Upper lobe of right lung (tissue), 1 donor: ENCODE measurements around the gene REG3A. TPM values are rescaled to one million over a fixed set of nuclear protein-coding genes. Genes with fewer than 3 reads are reported as not detected.

Experiments used
- ATAC-seq: fragments of 200-7000 bp; cut with Tn5 transposase; one replicate; pipeline ENCODE4 v1.9.1; 2020; ENCODE audit warnings: mild to moderate bottlenecking, moderate library complexity
- DNase-seq: peaks from one replicate; pipeline ENCODE4 v3.0.0-alpha.2; 2020
- H3K27ac ChIP-seq: fragments of 200-600 bp; one replicate; pipeline ENCODE4 v1.8.0; 2022
- H3K27me3 ChIP-seq: fragments of 200-600 bp; one replicate; pipeline ENCODE4 v1.8.0; 2022; ENCODE audit warnings: mild to moderate bottlenecking
- H3K36me3 ChIP-seq: fragments of 200-600 bp; one replicate; pipeline ENCODE4 v1.8.0; 2022
- H3K4me1 ChIP-seq: fragments of 200-600 bp; one replicate; pipeline ENCODE4 v1.8.0; 2022
- H3K4me3 ChIP-seq: fragments of 200-600 bp; one replicate; pipeline ENCODE4 v1.8.0; 2022; ENCODE audit warnings: mild to moderate bottlenecking
- H3K9me3 ChIP-seq: fragments of 200-600 bp; one replicate; pipeline ENCODE4 v1.8.0; 2022
- CTCF ChIP-seq: fragments of 200-600 bp; IDR thresholded peaks from one replicate; pipeline ENCODE4 v1.8.0; 2022; ENCODE audit warnings: antibody characterized with exemption
- intact Hi-C: fragments of 100-400 bp; cut with DNase I; formaldehyde crosslinking; loops from one replicate; pipeline ENCODE4 v1.11.0; 2022
- total RNA-seq: library from RNA; stranded (reverse); fragmentation: NEBNext Ultra II Directional; extraction: Animal tissue kit (Norgen Biotek cat#: 25700); gene quantifications from one replicate; pipeline ENCODE4 v1.2.1, GENCODE V29; 2021
- donor health status: DM: no; HTN: yes; CAD: no; lungs with severe emphysema.

REG3A gene
- total RNA-seq, 1 donor from 2014 or later, result not detected

- no peaks in the 10 kb centered on the region for H3K4me1 ChIP-seq
- TF ChIP-seq CTCF, result no peak
- no peak overlapping the region for H3K4me3 ChIP-seq
- no peak overlapping the region for H3K27ac ChIP-seq
- H3K36me3 ChIP-seq, result no peaks in the 10 kb centered on the region
- no peak for DNase-seq
- no peaks in the 10 kb centered on the region for H3K27me3 ChIP-seq
- no peak for ATAC-seq
- H3K9me3 ChIP-seq, result peaks cover 12% of the 10 kb centered on the region
- intact Hi-C loops, result no loop called here
These were observed 20.5 kb upstream of the REG3A start for GRCh38 chr2:79180092-79180491.

- DNase-seq (no peak), ATAC-seq (no peak)
- H3K36me3 ChIP-seq, result no peaks in the 10 kb centered on the region
- peaks cover 12% of the 10 kb centered on the region for H3K9me3 ChIP-seq
- intact Hi-C loops, result no loop called here
- TF ChIP-seq CTCF, result no peak
- H3K27ac ChIP-seq, result no peak overlapping the region
- no peaks in the 10 kb centered on the region for H3K27me3 ChIP-seq
- no peak overlapping the region for H3K4me3 ChIP-seq
- H3K4me1 ChIP-seq, result no peaks in the 10 kb centered on the region
These were observed 19.5 kb upstream of the REG3A start for GRCh38 chr2:79179036-79179435.

GRCh38 chr2:79178076-79178674 lies 18.6 kb upstream of the REG3A start:
- H3K4me1 ChIP-seq, result no peaks in the 10 kb centered on the region
- H3K27me3 ChIP-seq, result no peaks in the 10 kb centered on the region
- no peak for TF ChIP-seq CTCF
- no peak overlapping the region for H3K4me3 ChIP-seq
- no peak overlapping the region for H3K27ac ChIP-seq
- ATAC-seq, result no peak
- intact Hi-C loops, result no loop called here
- no peak for DNase-seq
- peaks cover 12% of the 10 kb centered on the region for H3K9me3 ChIP-seq
- no peaks in the 10 kb centered on the region for H3K36me3 ChIP-seq

- no peaks in the 10 kb centered on the region for H3K36me3 ChIP-seq
- no peak for TF ChIP-seq CTCF
- H3K9me3 ChIP-seq, result no peaks in the 10 kb centered on the region
- no peak overlapping the region for H3K4me3 ChIP-seq
- H3K4me1 ChIP-seq, result no peaks in the 10 kb centered on the region
- no peak overlapping the region for H3K27ac ChIP-seq
- no peak for ATAC-seq
- no peak for DNase-seq
- H3K27me3 ChIP-seq, result no peaks in the 10 kb centered on the region
- intact Hi-C loops, result no loop called here
These were observed 11.9 kb upstream of the REG3A start for GRCh38 chr2:79171348-79171958.

- H3K27ac ChIP-seq, result no peak overlapping the region
- intact Hi-C loops, result no loop called here
- no peak overlapping the region for H3K4me3 ChIP-seq
- H3K9me3 ChIP-seq, result no peaks in the 10 kb centered on the region
- H3K4me1 ChIP-seq, result no peaks in the 10 kb centered on the region
- no peaks in the 10 kb centered on the region for H3K36me3 ChIP-seq
- no peaks in the 10 kb centered on the region for H3K27me3 ChIP-seq
- ATAC-seq (no peak), DNase-seq (no peak)
- TF ChIP-seq CTCF, result no peak
These were observed 3.2 kb upstream of the REG3A start for GRCh38 chr2:79162801-79163200.
